BLaER1 (cell line): ENCODE measurements around the gene CNN2.

Experiments used
- H3K27ac ChIP-seq: shearing (Covaris generic); formaldehyde crosslinking; 2 replicates; pipeline ENCODE4 v1.8.1; 2022
- H3K27me3 ChIP-seq: shearing (Covaris generic); formaldehyde crosslinking; 2 replicates; pipeline ENCODE4 v1.8.1; 2022
- H3K36me3 ChIP-seq: shearing (Covaris generic); formaldehyde crosslinking; 2 replicates; pipeline ENCODE4 v1.8.1; 2022
- H3K4me1 ChIP-seq: shearing (Covaris generic); formaldehyde crosslinking; 2 replicates; pipeline ENCODE4 v1.8.1; 2022
- H3K4me2 ChIP-seq: shearing (Covaris generic); formaldehyde crosslinking; 2 replicates; pipeline ENCODE4 v1.8.1; 2022
- H3K4me3 ChIP-seq: shearing (Covaris generic); formaldehyde crosslinking; 2 replicates; pipeline ENCODE4 v1.8.1; 2022
- H3K9ac ChIP-seq: shearing (Covaris generic); formaldehyde crosslinking; 2 replicates; pipeline ENCODE4 v1.8.1; 2022
- H3K9me3 ChIP-seq: shearing (Covaris generic); formaldehyde crosslinking; 2 replicates; pipeline ENCODE4 v1.8.1; 2022
- H4K20me1 ChIP-seq: shearing (Covaris generic); formaldehyde crosslinking; 2 replicates; pipeline ENCODE4 v1.8.1; 2022
- Cebpa-rat ChIP-seq: shearing (Covaris generic); IDR thresholded peaks from 2 replicates; pipeline ENCODE4 v1.8.1; 2022

CNN2 gene

DNA sequence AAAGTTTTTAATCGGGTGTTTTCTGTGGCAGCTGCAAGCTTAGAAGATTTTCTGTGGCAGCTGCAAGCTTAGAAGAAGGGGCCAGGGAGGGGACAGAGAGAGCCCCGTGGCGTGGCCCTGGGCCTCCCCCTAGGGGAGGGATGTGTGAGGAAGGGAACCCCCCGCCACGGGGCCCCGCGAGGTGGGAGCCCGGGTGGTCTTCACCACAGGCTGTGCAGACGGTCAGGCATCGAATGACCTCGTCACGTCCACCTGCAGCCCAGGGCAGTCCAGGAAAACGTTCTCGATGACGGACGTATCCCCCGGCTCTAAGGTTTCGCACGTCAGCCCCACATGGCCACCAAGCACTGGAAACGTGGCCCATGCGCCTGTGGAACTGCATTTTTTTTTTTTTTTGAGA is 60.2 kb downstream of the CNN2 start:
- peak overlapping the region; percentile 86; the same call in 1 of the 2 replicates for H3K27ac ChIP-seq
- peaks cover 86% of the 10 kb centered on the region for H3K36me3 ChIP-seq

DNA sequence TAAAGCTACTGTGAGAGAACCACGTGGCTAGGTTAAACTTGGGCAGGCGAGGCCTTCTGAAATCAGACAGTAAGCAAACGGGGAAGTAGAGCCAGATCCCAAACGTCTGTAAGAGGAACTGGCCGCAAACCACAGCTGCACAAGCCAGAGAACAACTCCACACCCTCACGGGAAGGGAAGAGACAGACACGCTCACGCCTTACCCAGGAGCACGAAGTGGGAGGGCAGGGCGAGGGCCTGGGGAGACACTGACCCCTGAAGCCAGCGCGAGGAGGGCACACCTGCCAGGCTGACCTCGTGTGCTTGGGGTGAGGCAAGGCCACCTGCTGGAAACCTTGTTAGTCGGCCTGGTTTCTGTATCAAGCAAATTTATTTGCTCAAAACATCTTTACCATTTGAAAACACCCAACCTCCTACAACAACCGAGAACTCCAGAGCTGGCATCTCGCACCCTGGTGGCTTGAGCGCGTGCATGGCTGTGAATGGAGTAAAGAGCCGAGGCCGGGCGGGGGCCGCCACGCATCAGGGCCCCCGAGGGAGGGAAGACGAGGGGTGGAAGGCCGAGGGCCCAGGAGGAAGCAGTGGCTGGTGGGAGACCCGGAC is 61.5 kb downstream of the CNN2 start:
- H3K27me3 ChIP-seq: no peaks in the 10 kb centered on the region
- peaks cover 89% of the 10 kb centered on the region for H4K20me1 ChIP-seq
- H3K27ac ChIP-seq: peak overlapping the region; percentile 86
- peaks cover 89% of the 10 kb centered on the region for H3K36me3 ChIP-seq
- peak overlapping the region; percentile 29; the same call in 1 of the 2 replicates for H3K4me3 ChIP-seq
- TF ChIP-seq Cebpa-rat: no peak
- H3K4me1 ChIP-seq: peaks cover 45% of the 10 kb centered on the region
- peak overlapping the region; percentile 67 for H3K9ac ChIP-seq
- no peaks in the 10 kb centered on the region for H3K9me3 ChIP-seq
- H3K4me2 ChIP-seq: peak overlapping the region; percentile 85

More for the DNA sequence above, 60.2 kb downstream of the CNN2 start:
- no peak overlapping the region for H3K9ac ChIP-seq
- no peak for TF ChIP-seq Cebpa-rat
- peak overlapping the region; percentile 85 for H3K4me2 ChIP-seq
- no peak overlapping the region for H3K4me3 ChIP-seq
- H3K27me3 ChIP-seq: no peaks in the 10 kb centered on the region
- no peaks in the 10 kb centered on the region for H3K9me3 ChIP-seq
- H4K20me1 ChIP-seq: peaks cover 87% of the 10 kb centered on the region
- H3K4me1 ChIP-seq: peaks cover 51% of the 10 kb centered on the region

DNA sequence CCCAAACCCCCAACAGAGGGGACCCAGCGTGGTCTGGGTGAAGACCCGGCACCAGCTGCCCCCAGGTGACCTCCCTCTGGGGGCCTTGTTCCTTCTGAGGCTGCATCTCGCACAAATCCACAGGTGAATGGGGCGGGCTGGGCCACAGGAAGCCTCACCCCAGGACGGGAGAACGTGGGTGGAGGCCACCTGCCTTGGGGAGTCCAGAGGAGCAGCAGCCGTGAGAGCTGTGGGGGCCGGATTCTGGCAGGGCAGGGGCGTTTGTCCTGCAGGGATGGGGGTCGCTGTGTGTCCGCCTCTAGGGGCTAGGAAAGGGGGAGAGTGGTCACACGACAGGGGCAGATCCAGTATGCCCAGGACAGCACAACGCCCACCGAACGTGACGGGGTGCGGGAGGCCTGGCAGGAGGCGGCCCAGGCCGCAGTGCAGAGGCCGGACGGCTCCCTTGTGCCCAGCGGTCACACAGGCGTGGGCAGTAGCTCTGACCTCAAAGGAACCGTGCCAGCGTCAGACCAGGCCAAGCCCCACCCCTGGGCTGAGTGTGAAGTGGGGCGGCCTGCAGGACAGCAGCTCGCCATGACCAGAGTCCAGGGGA is 62.1 kb downstream of the CNN2 start:
- Histone ChIP-seq H3K27me3 (no peaks in the 10 kb centered on the region), H3K9ac (peak overlapping the region; percentile 67), H3K4me2 (peak overlapping the region; percentile 85), H4K20me1 (peaks cover 89% of the 10 kb centered on the region), H3K4me3 (peak overlapping the region; percentile 29; the same call in 1 of the 2 replicates), H3K27ac (peak overlapping the region; percentile 86), H3K9me3 (no peaks in the 10 kb centered on the region), H3K4me1 (peaks cover 45% of the 10 kb centered on the region), H3K36me3 (peaks cover 89% of the 10 kb centered on the region)
- TF ChIP-seq Cebpa-rat: no peak
